Measurements from ENCODE around the gene DNAH2. TPM values are rescaled to one million over a fixed set of nuclear protein-coding genes. Genes with fewer than 3 reads are reported as not detected.
A peak's percentile ranks its signal among the peaks of the same experiment; 100 is the strongest.

DNAH2 gene
- total and polyA plus RNA-seq, 2 of the 13 experiments (the other 11 are each of a cell fraction or from before 2014, with no cell fraction given) = not detected

DNA sequence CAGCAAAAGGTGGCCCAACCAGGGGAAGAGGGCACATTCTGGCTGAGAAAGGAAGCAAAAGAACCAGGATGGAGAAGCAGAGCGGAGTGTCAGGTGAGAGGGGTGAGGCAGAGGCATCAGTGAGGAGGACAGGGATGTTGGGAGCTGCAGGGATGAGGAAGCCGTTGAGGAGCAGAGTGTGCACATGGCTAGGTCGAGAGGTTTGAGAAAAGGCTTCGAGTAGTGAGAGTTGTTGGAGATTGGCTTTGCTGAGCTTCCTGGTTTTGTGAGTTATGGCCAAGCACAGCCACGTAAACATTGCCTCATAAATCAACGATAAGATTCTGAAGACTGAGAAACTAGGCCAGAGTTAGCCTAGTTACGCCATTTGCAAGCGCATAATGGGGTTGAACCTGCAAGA lies 26.9 kb downstream of the DNAH2 start (continued):
- TF ChIP-seq, protein P1, sequence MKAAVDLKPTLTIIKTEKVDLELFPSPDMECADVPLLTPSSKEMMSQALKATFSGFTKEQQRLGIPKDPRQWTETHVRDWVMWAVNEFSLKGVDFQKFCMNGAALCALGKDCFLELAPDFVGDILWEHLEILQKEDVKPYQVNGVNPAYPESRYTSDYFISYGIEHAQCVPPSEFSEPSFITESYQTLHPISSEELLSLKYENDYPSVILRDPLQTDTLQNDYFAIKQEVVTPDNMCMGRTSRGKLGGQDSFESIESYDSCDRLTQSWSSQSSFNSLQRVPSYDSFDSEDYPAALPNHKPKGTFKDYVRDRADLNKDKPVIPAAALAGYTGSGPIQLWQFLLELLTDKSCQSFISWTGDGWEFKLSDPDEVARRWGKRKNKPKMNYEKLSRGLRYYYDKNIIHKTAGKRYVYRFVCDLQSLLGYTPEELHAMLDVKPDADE (CRISPR knock-in tag; IDR thresholded peaks at IDR 0.05) = no peak
- TF ChIP-seq SUZ12 (IDR thresholded peaks at IDR 0.05; ENCODE audit: low read depth, low read length) = no peak

DNA sequence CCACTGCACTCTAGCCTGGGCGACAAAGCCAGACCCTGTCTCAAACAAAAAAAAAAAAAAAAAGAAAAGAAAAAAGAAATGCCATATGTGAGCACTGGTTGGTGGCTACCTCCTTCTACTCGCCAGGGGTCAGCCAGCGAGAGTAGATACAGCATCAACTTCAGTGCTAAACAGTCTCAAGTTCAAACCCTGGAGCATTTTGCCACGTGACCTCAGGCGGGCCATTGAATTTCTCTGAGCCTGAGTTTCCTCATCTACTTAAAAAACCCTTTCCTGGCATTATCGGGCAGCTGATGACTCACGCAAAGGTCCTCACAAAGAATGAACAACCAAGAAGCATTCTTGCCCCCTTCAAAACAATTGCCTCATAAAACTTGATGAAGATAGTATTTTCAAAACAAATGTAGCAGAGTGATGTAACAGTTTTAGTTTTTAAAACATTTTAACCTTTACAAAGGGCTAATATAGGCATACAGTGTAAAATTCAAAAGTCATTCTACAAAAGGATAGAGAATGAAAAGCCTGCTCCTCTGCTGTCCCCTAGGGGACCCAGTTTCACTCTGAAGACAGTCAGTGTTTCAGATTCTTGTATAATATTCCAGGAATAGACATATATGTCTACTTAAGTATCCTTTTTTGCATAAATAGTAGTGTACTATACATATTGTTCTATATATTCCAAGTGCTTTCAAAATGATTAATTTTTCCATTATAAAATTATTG lies 28.4 kb downstream of the DNAH2 start:
- Histone ChIP-seq H3K27me3 (ENCODE audit: control insufficient read depth in 1 of 2, insufficient read depth in 2 of 2, low read length in 2 of 2) (peaks cover 0 to 16% of the 10 kb centered on the region in 2 experiments; a peak in 3 of 5 replicates), H3K4me3 (replicated peaks in 1 of 3; ENCODE audit: insufficient read depth in 1 of 3, low read depth in 2 of 3, low read length in 3 of 3) (no peak overlapping the region), H3K4me1 (ENCODE audit: insufficient read depth, low read length) (peaks cover 37% of the 10 kb centered on the region), H3K36me3 (replicated peaks in 1 of 2; ENCODE audit: control insufficient read depth in 1 of 2, insufficient read depth in 2 of 2, low read length in 2 of 2) (no peaks in the 10 kb centered on the region), H4K20me1 (ENCODE audit: insufficient read depth, low read length) (no peaks in the 10 kb centered on the region), H3K27ac (ENCODE audit: extremely low read length, insufficient read depth, low read length) (no peak overlapping the region), H3K9me3 (ENCODE audit: low read length) (no peaks in the 10 kb centered on the region), H3K79me2 (ENCODE audit: insufficient read depth, low read length) (no peaks in the 10 kb centered on the region), H3K9ac (ENCODE audit: insufficient read depth, low read depth, low read length) (no peak overlapping the region), H3K4me2 (ENCODE audit: low read depth, low read length) (0 out of 2 replicates have a peak overlapping the region, but pooled peaks have one; percentile 27), H2AFZ (ENCODE audit: low read length) (no peak overlapping the region)
- intact Hi-C loops (cut with micrococcal nuclease; ENCODE audit: unreplicated experiment) = loop anchor here (5.0 kb wide), 1 partner anchor 86 kb away; the partner anchor contains the start of gene KDM6B
- DNase-seq (ENCODE audit: low spot score) (peak; percentile 61), ATAC-seq (peak; percentile 54), FAIRE-seq (peak; percentile 37)
- in situ Hi-C loops (cut with HindIII; ENCODE audit: extremely low pct_ligation_motif_present, low pct_unique_long_range_greater_than_20kb) = no loop called here
- 3% methylated on average over 7 of the region's 7 CpGs for WGBS (ENCODE audit: low lambda C conversion rate)
- POLR2A ChIA-PET = no interaction called here
- CTCF ChIA-PET (ENCODE audit: low intra/inter-chr PET ratio, low total read pairs) = no interaction called here
- TF ChIP-seq, protein P2, sequence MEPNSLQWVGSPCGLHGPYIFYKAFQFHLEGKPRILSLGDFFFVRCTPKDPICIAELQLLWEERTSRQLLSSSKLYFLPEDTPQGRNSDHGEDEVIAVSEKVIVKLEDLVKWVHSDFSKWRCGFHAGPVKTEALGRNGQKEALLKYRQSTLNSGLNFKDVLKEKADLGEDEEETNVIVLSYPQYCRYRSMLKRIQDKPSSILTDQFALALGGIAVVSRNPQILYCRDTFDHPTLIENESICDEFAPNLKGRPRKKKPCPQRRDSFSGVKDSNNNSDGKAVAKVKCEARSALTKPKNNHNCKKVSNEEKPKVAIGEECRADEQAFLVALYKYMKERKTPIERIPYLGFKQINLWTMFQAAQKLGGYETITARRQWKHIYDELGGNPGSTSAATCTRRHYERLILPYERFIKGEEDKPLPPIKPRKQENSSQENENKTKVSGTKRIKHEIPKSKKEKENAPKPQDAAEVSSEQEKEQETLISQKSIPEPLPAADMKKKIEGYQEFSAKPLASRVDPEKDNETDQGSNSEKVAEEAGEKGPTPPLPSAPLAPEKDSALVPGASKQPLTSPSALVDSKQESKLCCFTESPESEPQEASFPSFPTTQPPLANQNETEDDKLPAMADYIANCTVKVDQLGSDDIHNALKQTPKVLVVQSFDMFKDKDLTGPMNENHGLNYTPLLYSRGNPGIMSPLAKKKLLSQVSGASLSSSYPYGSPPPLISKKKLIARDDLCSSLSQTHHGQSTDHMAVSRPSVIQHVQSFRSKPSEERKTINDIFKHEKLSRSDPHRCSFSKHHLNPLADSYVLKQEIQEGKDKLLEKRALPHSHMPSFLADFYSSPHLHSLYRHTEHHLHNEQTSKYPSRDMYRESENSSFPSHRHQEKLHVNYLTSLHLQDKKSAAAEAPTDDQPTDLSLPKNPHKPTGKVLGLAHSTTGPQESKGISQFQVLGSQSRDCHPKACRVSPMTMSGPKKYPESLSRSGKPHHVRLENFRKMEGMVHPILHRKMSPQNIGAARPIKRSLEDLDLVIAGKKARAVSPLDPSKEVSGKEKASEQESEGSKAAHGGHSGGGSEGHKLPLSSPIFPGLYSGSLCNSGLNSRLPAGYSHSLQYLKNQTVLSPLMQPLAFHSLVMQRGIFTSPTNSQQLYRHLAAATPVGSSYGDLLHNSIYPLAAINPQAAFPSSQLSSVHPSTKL (CRISPR knock-in tag; IDR thresholded peaks at IDR 0.05) = 0 out of 2 replicates have a peak, but pooled peaks have one; percentile 11
- TF ChIP-seq, protein P3, sequence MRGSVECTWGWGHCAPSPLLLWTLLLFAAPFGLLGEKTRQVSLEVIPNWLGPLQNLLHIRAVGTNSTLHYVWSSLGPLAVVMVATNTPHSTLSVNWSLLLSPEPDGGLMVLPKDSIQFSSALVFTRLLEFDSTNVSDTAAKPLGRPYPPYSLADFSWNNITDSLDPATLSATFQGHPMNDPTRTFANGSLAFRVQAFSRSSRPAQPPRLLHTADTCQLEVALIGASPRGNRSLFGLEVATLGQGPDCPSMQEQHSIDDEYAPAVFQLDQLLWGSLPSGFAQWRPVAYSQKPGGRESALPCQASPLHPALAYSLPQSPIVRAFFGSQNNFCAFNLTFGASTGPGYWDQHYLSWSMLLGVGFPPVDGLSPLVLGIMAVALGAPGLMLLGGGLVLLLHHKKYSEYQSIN (CRISPR knock-in tag; IDR thresholded peaks at IDR 0.05; ENCODE audit: borderline replicate concordance) = no peak
- TF ChIP-seq, protein P4, sequence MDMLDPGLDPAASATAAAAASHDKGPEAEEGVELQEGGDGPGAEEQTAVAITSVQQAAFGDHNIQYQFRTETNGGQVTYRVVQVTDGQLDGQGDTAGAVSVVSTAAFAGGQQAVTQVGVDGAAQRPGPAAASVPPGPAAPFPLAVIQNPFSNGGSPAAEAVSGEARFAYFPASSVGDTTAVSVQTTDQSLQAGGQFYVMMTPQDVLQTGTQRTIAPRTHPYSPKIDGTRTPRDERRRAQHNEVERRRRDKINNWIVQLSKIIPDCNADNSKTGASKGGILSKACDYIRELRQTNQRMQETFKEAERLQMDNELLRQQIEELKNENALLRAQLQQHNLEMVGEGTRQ (IDR thresholded peaks at IDR 0.05; ENCODE audit: low read depth, low read length) = peak; percentile 79
- TF ChIP-seq, protein P4 (CRISPR knock-in tag; IDR thresholded peaks at IDR 0.05; ENCODE audit: borderline replicate concordance) = peak; percentile 57; the same call in 1 of the 2 replicates
- TF ChIP-seq FOSL2 (CRISPR knock-in tag; IDR thresholded peaks at IDR 0.05) = peak; percentile 80
- TF ChIP-seq BHLHE40 (IDR thresholded peaks at IDR 0.05; ENCODE audit: low read length) = peak; percentile 55; the same call in 1 of the 2 replicates
- 0 out of 2 replicates have a peak, but pooled peaks have one; percentile 14 for TF ChIP-seq SAP130 (CRISPR knock-in tag; IDR thresholded peaks at IDR 0.05; ENCODE audit: low read depth)
- TF ChIP-seq JARID2 (CRISPR knock-in tag; IDR thresholded peaks at IDR 0.05; ENCODE audit: insufficient replicate concordance) = no peak
- TF ChIP-seq RAD51 (IDR thresholded peaks at IDR 0.05; ENCODE audit: borderline replicate concordance) = peak; percentile 66; the same call in 1 of the 2 replicates
- no TSS peak for BruUV-seq (replicated peaks)
